Urothelium cell line (cell line): ENCODE measurements around the gene YLPM1.

Experiments
- DNase-seq: peaks from one replicate; pipeline ENCODE4 v3.0.0; 2011; ENCODE audit warnings: low spot score, mixed read lengths
- FAIRE-seq: peaks from 2 replicates; lab custom pipeline; 2011; peaks lifted over from hg19 to GRCh38; lab: Jason Lieb, UNC

The YLPM1 gene

GRCh38 chr14:74867673-74868072 lies 104.6 kb downstream of the YLPM1 start:
- FAIRE-seq (no peak), DNase-seq (no peak)

- FAIRE-seq: no peak
These were observed 105.6 kb downstream of the YLPM1 start for GRCh38 chr14:74868739-74869138.

GRCh38 chr14:74871819-74872218 lies 108.7 kb downstream of the YLPM1 start:
- no peak for DNase-seq
- no peak for FAIRE-seq

More at GRCh38 chr14:74868739-74869138, 105.6 kb downstream of the YLPM1 start:
- DNase-seq: no peak

GRCh38 chr14:74875204-74875603 lies 112.1 kb downstream of the YLPM1 start:
- FAIRE-seq (no peak), DNase-seq (no peak)

GRCh38 chr14:74875941-74876913 lies 113.1 kb downstream of the YLPM1 start, which contains the start of gene PROX2:
PROX2 (minus strand) TSS chr14:74876145; CDS start chr14:74863834, 12,311 bp downstream.
- FAIRE-seq (peak; percentile 30), DNase-seq (no peak)

GRCh38 chr14:74879427-74880182 lies 116.5 kb downstream of the YLPM1 start:
- FAIRE-seq: no peak
- DNase-seq: no peak

- FAIRE-seq: peak; percentile 85
- DNase-seq: peak; percentile 98
These were observed 118.5 kb downstream of the YLPM1 start, which contains the start of gene DLST for GRCh38 chr14:74881431-74882102. DLST (plus strand) TSS chr14:74881916; CDS start chr14:74881954, 38 bp downstream.

GRCh38 chr14:74882103-74882920 lies 119.2 kb downstream of the YLPM1 start:
- DNase-seq: no peak
- FAIRE-seq: no peak
